SK-N-SH (cell line): Measurements from ENCODE around the gene SNX5. TPM values are rescaled to one million over a fixed set of nuclear protein-coding genes. Genes with fewer than 3 reads are reported as not detected.

Source experiments
- CTCF ChIA-PET: fragments of 300-600, 350-600 bp; formaldehyde crosslinking; extraction: SDS; loops from one replicate; lab custom pipeline; 2021; lab: Yijun Ruan, JAX
- POLR2A ChIA-PET: fragments of 350-600 bp; sonication (Branson Sonifier 250); formaldehyde crosslinking; extraction: SDS; loops from one replicate; lab custom pipeline; 2020; ENCODE audit warnings: antibody characterized with exemption, inconsistent platforms; lab: Yijun Ruan, JAX
- DNase-seq: peaks from one replicate; pipeline ENCODE4 v3.0.0; 2012
- H2AFZ ChIP-seq: fragments of 200-600 bp; sonication (generic); 2 replicates; pipeline ENCODE4 v1.8.1; 2016; ENCODE audit warnings: antibody characterized with exemption, mild to moderate bottlenecking, low read depth
- H3F3A ChIP-seq: fragments of 200-600 bp; sonication (generic); replicated peaks from 2 replicates; pipeline ENCODE3; 2016; ENCODE audit warnings: antibody characterized with exemption, mild to moderate bottlenecking; ENCODE audit not compliant: insufficient read depth
- H3K27ac ChIP-seq, 2 experiments: fragments of 200-500 bp in 1 of 2; fragments of 200-600 bp in 1 of 2; sonication (Bioruptor generic) in 1 of 2; sonication (generic), shearing (Covaris generic) in 1 of 2; 2 replicates each; pipeline versions ENCODE4 v1.5.1 to v1.6.1; 2014 to 2016; ENCODE audit warnings: low read depth in 2 of 2, inconsistent platforms in 1 of 2, low read length in 1 of 2, mild to moderate bottlenecking in 1 of 2, mixed read lengths in 1 of 2
- H3K27me3 ChIP-seq: fragments of 200-600 bp; sonication (generic), shearing (Covaris generic); 2 replicates; pipeline ENCODE4 v1.6.1; 2016; ENCODE audit warnings: mixed run types; ENCODE audit not compliant: insufficient read depth
- H3K36me3 ChIP-seq, 2 experiments: fragments of 200-500 bp in 1 of 2; fragments of 200-600 bp in 1 of 2; sonication (Bioruptor generic) in 1 of 2; sonication (generic) in 1 of 2; replicated peaks in 1 of 2; 2 replicates each; pipeline versions ENCODE3 to v1.5.1; 2014 to 2016; ENCODE audit warnings: low read length in 1 of 2, mild to moderate bottlenecking in 1 of 2; ENCODE audit not compliant: insufficient read depth in 2 of 2, control insufficient read depth in 1 of 2
- H3K4me1 ChIP-seq, 2 experiments: fragments of 200-500 bp in 1 of 2; fragments of 200-600 bp in 1 of 2; sonication (Bioruptor generic) in 1 of 2; sonication (generic), shearing (Covaris generic) in 1 of 2; 2 replicates each; pipeline versions ENCODE4 v1.5.1 to v1.6.1; 2014 to 2016; ENCODE audit warnings: low read depth in 1 of 2, low read length in 1 of 2, mixed run types in 1 of 2; ENCODE audit not compliant: insufficient read depth in 2 of 2, control insufficient read depth in 1 of 2
- H3K4me2 ChIP-seq: fragments of 200-600 bp; sonication (generic), shearing (Covaris generic); 2 replicates; pipeline ENCODE4 v1.6.1; 2017; ENCODE audit warnings: mixed run types
- H3K4me3 ChIP-seq, 2 experiments: fragments of 200-500 bp in 1 of 2; fragments of 200-600 bp in 1 of 2; sonication (Bioruptor generic) in 1 of 2; sonication (generic), shearing (Covaris generic) in 1 of 2; 2 replicates each; pipeline versions ENCODE4 v1.5.1 to v1.8.1; 2014 to 2016; ENCODE audit warnings: low read depth in 2 of 2, inconsistent platforms in 1 of 2, low read length in 1 of 2, mild to moderate bottlenecking in 1 of 2, mixed read lengths in 1 of 2, moderate library complexity in 1 of 2
- H3K79me2 ChIP-seq: fragments of 200-600 bp; sonication (generic); 2 replicates; pipeline ENCODE4 v1.8.1; 2017; ENCODE audit warnings: mild to moderate bottlenecking; ENCODE audit not compliant: insufficient read depth
- H3K9ac ChIP-seq: fragments of 200-600 bp; sonication (generic); 2 replicates; pipeline ENCODE4 v1.6.1; 2017; ENCODE audit warnings: mixed run types
- H3K9me2 ChIP-seq: fragments of 200-600 bp; sonication (generic); 2 replicates; pipeline ENCODE4 v1.6.1; 2017; ENCODE audit warnings: mixed run types
- H3K9me3 ChIP-seq: fragments of 200-600 bp; sonication (generic); 2 replicates; pipeline ENCODE4 v1.6.1; 2017; ENCODE audit warnings: mixed run types, mild to moderate bottlenecking, moderate library complexity
- H4K20me1 ChIP-seq: fragments of 200-600 bp; sonication (generic); 2 replicates; pipeline ENCODE4 v1.6.1; 2017; ENCODE audit warnings: mild to moderate bottlenecking, mixed run types; ENCODE audit not compliant: insufficient read depth
- ELF1 ChIP-seq: IDR thresholded peaks from 2 replicates; pipeline ENCODE4 v1.4.0; 2012
- EP300 ChIP-seq, 2 experiments: IDR thresholded peaks; 2 replicates each; pipeline versions ENCODE4 v1.4.0 to v1.6.1; 2012; ENCODE audit warnings: borderline replicate concordance in 1 of 2, low read depth in 1 of 2, low read length in 1 of 2
- EZH2phosphoT487 ChIP-seq: fragments of 200-600 bp; sonication (generic); IDR thresholded peaks from 2 replicates; pipeline ENCODE4 v1.6.1; 2017; ENCODE audit warnings: low read depth, mixed run types, mild to moderate bottlenecking, antibody characterized with exemption, moderate library complexity, borderline replicate concordance
- FOXJ3 ChIP-seq: sonication (generic); formaldehyde crosslinking; IDR thresholded peaks from 2 replicates; pipeline ENCODE4 v1.5.1; 2020; ENCODE audit warnings: mild to moderate bottlenecking, missing genetic modification reagents
- JUND ChIP-seq: IDR thresholded peaks from 2 replicates; pipeline ENCODE4 v1.4.0; 2012
- MEF2A ChIP-seq: IDR thresholded peaks from 2 replicates; pipeline ENCODE4 v1.4.0; 2012; ENCODE audit warnings: low read depth, borderline replicate concordance
- MXI1 ChIP-seq: IDR thresholded peaks from 2 replicates; pipeline ENCODE4 v1.6.1; 2012; ENCODE audit warnings: mild to moderate bottlenecking, low read depth, low read length, improper control_type of control experiment
- NRF1 ChIP-seq: IDR thresholded peaks from 2 replicates; pipeline ENCODE4 v1.6.1; 2012; ENCODE audit warnings: low read depth, mild to moderate bottlenecking, low read length
- RCOR1 ChIP-seq: fragments of 150-350 bp; IDR thresholded peaks from 2 replicates; pipeline ENCODE4 v1.6.1; 2017; ENCODE audit warnings: antibody characterized with exemption, low read length
- RXRA ChIP-seq: IDR thresholded peaks from 2 replicates; pipeline ENCODE4 v1.4.0; 2012; ENCODE audit warnings: low read depth, mild to moderate bottlenecking, borderline replicate concordance
- SIN3A ChIP-seq: IDR thresholded peaks from 2 replicates; pipeline ENCODE4 v1.6.1; 2012; ENCODE audit warnings: low read depth, mild to moderate bottlenecking, low read length, moderate library complexity, borderline replicate concordance
- TAF1 ChIP-seq: IDR thresholded peaks from 2 replicates; pipeline ENCODE4 v1.6.1; 2012; ENCODE audit warnings: low read depth, mild to moderate bottlenecking, low read length, moderate library complexity, borderline replicate concordance
- TCF12 ChIP-seq: IDR thresholded peaks from 2 replicates; pipeline ENCODE4 v1.4.0; 2012
- TEAD4 ChIP-seq: IDR thresholded peaks from 2 replicates; pipeline ENCODE4 v1.4.0; 2012; ENCODE audit warnings: mild to moderate bottlenecking, borderline replicate concordance; ENCODE audit not compliant: insufficient read depth
- YY1 ChIP-seq: IDR thresholded peaks from 2 replicates; pipeline ENCODE4 v1.4.0; 2012; ENCODE audit warnings: low read depth, mild to moderate bottlenecking
- WGBS: methylation state at CpG from one replicate; pipeline ENCODE4 v1.1.6; 2017; ENCODE audit warnings: low lambda C conversion rate; 5-methylcytosine and 5-hydroxymethylcytosine counted together
- polyA plus RNA-seq, 3 experiments: library from polyadenylated mRNA; depleted of rRNA; stranded (reverse); fragments of >200 nt; gene quantifications; 2 replicates each; pipeline ENCODE4 v1.2.3, GENCODE V29; 2012
- TF ChIP-seq, protein P1 (sequence below): fragments of 200-600 bp; sonication (generic); IDR thresholded peaks from 2 replicates; pipeline ENCODE4 v1.6.1; 2017; ENCODE audit warnings: antibody characterized with exemption, mild to moderate bottlenecking, moderate library complexity
- TF ChIP-seq, protein P2 (sequence below): fragments of 150-350 bp; IDR thresholded peaks from 2 replicates; pipeline ENCODE4 v1.6.1; 2017; ENCODE audit warnings: antibody characterized with exemption, low read length, low read depth, borderline replicate concordance
- TF ChIP-seq, protein P3 (sequence below): IDR thresholded peaks from 2 replicates; pipeline ENCODE4; 2012
- TF ChIP-seq, protein P4 (sequence below): IDR thresholded peaks from 2 replicates; pipeline ENCODE4 v1.6.1; 2012; ENCODE audit warnings: mild to moderate bottlenecking, low read depth, low read length, moderate library complexity

SNX5 gene
- polyA plus RNA-seq, 1 of the 3 experiments (the other 2 are of a cell fraction): 76.2 TPM

DNA sequence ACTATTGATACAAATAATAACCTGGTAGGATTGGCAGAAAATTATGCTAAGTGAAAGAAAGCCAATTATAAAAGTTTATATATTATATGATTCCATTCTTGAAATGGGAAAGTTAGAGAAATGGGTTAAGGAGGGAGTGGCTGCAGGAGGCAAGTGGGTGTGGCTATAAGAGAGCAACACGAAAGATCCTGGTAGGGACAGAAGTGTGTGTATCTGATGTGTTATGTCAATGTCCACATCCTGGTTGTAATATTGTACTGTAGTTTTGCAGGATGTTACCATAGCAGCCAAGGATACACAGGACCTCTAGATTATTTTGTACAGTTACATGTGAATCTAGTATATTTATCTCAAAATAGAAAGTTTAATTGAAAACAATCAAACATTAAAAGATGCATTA lies 46.8 kb downstream of the SNX5 start (continued):
- no peak for TF ChIP-seq YY1
- TF ChIP-seq MEF2A: no peak
- no peak for TF ChIP-seq TAF1
- TF ChIP-seq TEAD4: no peak
- TF ChIP-seq EZH2phosphoT487: no peak
- no peak for TF ChIP-seq SIN3A
- no peak for TF ChIP-seq MXI1
- TF ChIP-seq EP300 (IDR thresholded peaks at IDR 0.05; ENCODE audit: borderline replicate concordance in 1 of 2, low read depth in 1 of 2, low read length in 1 of 2): no peak
- TF ChIP-seq, protein P1, sequence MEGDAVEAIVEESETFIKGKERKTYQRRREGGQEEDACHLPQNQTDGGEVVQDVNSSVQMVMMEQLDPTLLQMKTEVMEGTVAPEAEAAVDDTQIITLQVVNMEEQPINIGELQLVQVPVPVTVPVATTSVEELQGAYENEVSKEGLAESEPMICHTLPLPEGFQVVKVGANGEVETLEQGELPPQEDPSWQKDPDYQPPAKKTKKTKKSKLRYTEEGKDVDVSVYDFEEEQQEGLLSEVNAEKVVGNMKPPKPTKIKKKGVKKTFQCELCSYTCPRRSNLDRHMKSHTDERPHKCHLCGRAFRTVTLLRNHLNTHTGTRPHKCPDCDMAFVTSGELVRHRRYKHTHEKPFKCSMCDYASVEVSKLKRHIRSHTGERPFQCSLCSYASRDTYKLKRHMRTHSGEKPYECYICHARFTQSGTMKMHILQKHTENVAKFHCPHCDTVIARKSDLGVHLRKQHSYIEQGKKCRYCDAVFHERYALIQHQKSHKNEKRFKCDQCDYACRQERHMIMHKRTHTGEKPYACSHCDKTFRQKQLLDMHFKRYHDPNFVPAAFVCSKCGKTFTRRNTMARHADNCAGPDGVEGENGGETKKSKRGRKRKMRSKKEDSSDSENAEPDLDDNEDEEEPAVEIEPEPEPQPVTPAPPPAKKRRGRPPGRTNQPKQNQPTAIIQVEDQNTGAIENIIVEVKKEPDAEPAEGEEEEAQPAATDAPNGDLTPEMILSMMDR: no peak
- no peak for TF ChIP-seq JUND

DNA sequence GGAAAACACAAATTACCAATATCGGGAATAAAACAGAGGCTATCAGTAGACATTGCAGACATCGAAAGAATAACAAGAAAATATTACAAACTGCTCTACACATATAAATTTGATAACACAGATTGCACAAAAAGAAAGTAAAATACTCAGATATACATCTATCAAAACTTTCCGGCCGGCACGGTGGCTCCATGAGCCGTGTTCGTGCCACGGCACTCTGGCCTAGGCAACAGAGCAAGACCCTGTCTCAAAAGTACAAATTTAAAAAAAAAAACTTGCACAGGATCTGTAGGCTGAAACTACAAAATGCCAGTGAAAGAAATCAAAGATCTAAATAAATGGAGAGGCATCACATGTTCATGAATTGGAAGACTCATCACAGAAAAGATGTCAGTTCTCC lies 49.4 kb downstream of the SNX5 start:
- H3F3A ChIP-seq: no peaks in the 10 kb centered on the region
- WGBS: 86% methylated on average over 8 of the region's 8 CpGs
- H4K20me1 ChIP-seq: no peaks in the 10 kb centered on the region
- no peaks in the 10 kb centered on the region for H3K36me3 ChIP-seq
- no peak overlapping the region for H3K4me2 ChIP-seq
- H3K79me2 ChIP-seq: no peaks in the 10 kb centered on the region
- H3K27me3 ChIP-seq: peaks cover 7% of the 10 kb centered on the region; the same call in 1 of the 2 replicates
- H3K9me2 ChIP-seq: no peaks in the 10 kb centered on the region
- ChIA-PET POLR2A (no interaction called here), CTCF (no interaction called here)
- H3K4me1 ChIP-seq: no peaks in the 10 kb centered on the region
- no peak overlapping the region for H3K9ac ChIP-seq
- no peak overlapping the region for H3K27ac ChIP-seq
- H2AFZ ChIP-seq: no peak overlapping the region
- DNase-seq: no peak
- H3K4me3 ChIP-seq: no peak overlapping the region
- H3K9me3 ChIP-seq: no peaks in the 10 kb centered on the region
- TF ChIP-seq TAF1 (no peak), RXRA (no peak), RCOR1 (no peak), EZH2phosphoT487 (no peak), TCF12 (no peak), NRF1 (no peak), EP300 (IDR thresholded peaks at IDR 0.05; ENCODE audit: borderline replicate concordance in 1 of 2, low read depth in 1 of 2, low read length in 1 of 2) (no peak), YY1 (no peak), ELF1 (no peak), FOXJ3 (CRISPR knock-in tag) (no peak)
- TF ChIP-seq, protein P2, sequence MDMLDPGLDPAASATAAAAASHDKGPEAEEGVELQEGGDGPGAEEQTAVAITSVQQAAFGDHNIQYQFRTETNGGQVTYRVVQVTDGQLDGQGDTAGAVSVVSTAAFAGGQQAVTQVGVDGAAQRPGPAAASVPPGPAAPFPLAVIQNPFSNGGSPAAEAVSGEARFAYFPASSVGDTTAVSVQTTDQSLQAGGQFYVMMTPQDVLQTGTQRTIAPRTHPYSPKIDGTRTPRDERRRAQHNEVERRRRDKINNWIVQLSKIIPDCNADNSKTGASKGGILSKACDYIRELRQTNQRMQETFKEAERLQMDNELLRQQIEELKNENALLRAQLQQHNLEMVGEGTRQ: no peak
- TF ChIP-seq, protein P3, sequence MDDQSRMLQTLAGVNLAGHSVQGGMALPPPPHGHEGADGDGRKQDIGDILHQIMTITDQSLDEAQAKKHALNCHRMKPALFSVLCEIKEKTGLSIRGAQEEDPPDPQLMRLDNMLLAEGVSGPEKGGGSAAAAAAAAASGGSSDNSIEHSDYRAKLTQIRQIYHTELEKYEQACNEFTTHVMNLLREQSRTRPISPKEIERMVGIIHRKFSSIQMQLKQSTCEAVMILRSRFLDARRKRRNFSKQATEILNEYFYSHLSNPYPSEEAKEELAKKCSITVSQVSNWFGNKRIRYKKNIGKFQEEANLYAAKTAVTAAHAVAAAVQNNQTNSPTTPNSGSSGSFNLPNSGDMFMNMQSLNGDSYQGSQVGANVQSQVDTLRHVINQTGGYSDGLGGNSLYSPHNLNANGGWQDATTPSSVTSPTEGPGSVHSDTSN: no peak
- TF ChIP-seq, protein P1: no peak
- TF ChIP-seq, protein P4, sequence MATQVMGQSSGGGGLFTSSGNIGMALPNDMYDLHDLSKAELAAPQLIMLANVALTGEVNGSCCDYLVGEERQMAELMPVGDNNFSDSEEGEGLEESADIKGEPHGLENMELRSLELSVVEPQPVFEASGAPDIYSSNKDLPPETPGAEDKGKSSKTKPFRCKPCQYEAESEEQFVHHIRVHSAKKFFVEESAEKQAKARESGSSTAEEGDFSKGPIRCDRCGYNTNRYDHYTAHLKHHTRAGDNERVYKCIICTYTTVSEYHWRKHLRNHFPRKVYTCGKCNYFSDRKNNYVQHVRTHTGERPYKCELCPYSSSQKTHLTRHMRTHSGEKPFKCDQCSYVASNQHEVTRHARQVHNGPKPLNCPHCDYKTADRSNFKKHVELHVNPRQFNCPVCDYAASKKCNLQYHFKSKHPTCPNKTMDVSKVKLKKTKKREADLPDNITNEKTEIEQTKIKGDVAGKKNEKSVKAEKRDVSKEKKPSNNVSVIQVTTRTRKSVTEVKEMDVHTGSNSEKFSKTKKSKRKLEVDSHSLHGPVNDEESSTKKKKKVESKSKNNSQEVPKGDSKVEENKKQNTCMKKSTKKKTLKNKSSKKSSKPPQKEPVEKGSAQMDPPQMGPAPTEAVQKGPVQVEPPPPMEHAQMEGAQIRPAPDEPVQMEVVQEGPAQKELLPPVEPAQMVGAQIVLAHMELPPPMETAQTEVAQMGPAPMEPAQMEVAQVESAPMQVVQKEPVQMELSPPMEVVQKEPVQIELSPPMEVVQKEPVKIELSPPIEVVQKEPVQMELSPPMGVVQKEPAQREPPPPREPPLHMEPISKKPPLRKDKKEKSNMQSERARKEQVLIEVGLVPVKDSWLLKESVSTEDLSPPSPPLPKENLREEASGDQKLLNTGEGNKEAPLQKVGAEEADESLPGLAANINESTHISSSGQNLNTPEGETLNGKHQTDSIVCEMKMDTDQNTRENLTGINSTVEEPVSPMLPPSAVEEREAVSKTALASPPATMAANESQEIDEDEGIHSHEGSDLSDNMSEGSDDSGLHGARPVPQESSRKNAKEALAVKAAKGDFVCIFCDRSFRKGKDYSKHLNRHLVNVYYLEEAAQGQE: no peak
